AG04450 (cell line): ENCODE measurements around the gene DNPEP. TPM values are rescaled to one million over a fixed set of nuclear protein-coding genes. Genes with fewer than 3 reads are reported as not detected.

Source experiments
- CTCF ChIA-PET: fragments of 300-600, 350-600 bp; formaldehyde crosslinking; extraction: SDS; loops from one replicate; lab custom pipeline; 2022; ENCODE audit warnings: antibody characterized with exemption, inconsistent platforms; lab: Charles Lee
- POLR2A ChIA-PET: fragments of 350-600 bp; formaldehyde crosslinking; extraction: SDS; loops from one replicate; lab custom pipeline; 2021; ENCODE audit warnings: antibody characterized with exemption, inconsistent platforms; lab: Yijun Ruan, JAX
- DNase-seq: peaks from one replicate; pipeline ENCODE4 v3.0.0-alpha.2; 2011; ENCODE audit warnings: low read depth, low spot score
- H3K27ac ChIP-seq: one replicate; pipeline ENCODE4 v1.5.1; 2012; ENCODE audit warnings: low read depth, low read length, control low read depth
- H3K27me3 ChIP-seq: one replicate; pipeline ENCODE4 v1.6.0; 2012; ENCODE audit warnings: low read length; ENCODE audit not compliant: control insufficient read depth, insufficient read depth
- H3K4me3 ChIP-seq: 2 replicates; pipeline ENCODE4 v1.5.1; 2011; ENCODE audit warnings: mild to moderate bottlenecking, low read depth, low read length, control low read depth
- H3K9me3 ChIP-seq: 2 replicates; pipeline ENCODE4 v1.5.1; 2012; ENCODE audit warnings: low read length; ENCODE audit not compliant: control insufficient read depth, insufficient read depth
- polyA plus RNA-seq: library from polyadenylated mRNA; depleted of rRNA; stranded (reverse); fragments of >200 nt; gene quantifications from 2 replicates; pipeline ENCODE4 v1.2.3, GENCODE V29; 2011
- TF ChIP-seq, protein P1 (sequence below): IDR thresholded peaks from 2 replicates; pipeline ENCODE4 v1.5.1; 2011; ENCODE audit warnings: low read depth, low read length, control low read depth, inconsistent platforms

DNPEP gene
- polyA plus RNA-seq, 1 experiment = 41.5 TPM

DNA sequence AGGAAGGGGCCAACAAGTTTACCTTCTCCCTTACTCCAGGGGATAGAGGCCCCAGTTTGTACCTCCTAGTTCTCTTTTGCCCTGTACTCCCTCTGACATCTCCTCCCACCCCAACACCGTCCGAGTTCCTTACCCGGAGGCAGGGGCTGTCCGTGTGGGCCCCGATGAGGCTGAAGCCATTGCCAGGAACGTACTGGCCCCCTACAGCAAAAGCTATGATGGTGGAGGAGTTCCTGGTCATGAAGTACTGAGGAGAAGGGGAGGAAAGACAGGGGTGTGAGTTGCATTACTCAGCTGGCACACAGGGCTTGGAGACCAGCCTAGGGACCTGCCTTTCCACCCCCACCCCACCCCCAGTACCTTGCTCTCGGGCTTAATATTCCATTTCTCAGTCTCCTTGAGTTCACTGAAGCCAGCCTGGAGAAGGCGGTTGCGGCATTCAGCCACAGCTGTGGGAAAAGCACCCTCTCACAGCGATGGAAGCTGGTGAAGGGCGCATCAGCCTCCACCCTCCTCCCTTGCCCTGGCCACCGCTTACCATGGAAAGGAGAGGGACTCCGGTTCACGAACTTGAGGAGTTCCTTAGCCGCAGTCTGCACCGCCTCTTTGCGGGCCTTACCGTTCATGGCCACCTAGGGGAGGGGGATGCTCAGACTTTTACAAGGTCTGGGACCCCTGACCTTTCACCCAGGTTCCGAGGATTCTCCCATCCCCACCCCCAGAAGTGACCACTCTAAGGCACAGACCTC, 1.0 kb downstream of the DNPEP start:
- H3K27ac ChIP-seq = peak overlapping the region; percentile 96
- ChIA-PET CTCF (interaction anchor here (1.4 to 6.8 kb wide), 2 partner anchors 23 to 143 kb away, joined by 3 to 61 read pairs; no protein-coding TSS in a partner anchor), POLR2A (interaction anchor here (1.1 to 1.5 kb wide), 5 partner anchors 11 to 112 kb away, joined by 3 to 14 read pairs (median 6); partner anchors contain the start of genes DNAJB2 and GMPPA)
- H3K9me3 ChIP-seq = no peaks in the 10 kb centered on the region; the same call in 1 of the 2 replicates
- H3K27me3 ChIP-seq = peaks cover 4% of the 10 kb centered on the region
- TF ChIP-seq, protein P1, sequence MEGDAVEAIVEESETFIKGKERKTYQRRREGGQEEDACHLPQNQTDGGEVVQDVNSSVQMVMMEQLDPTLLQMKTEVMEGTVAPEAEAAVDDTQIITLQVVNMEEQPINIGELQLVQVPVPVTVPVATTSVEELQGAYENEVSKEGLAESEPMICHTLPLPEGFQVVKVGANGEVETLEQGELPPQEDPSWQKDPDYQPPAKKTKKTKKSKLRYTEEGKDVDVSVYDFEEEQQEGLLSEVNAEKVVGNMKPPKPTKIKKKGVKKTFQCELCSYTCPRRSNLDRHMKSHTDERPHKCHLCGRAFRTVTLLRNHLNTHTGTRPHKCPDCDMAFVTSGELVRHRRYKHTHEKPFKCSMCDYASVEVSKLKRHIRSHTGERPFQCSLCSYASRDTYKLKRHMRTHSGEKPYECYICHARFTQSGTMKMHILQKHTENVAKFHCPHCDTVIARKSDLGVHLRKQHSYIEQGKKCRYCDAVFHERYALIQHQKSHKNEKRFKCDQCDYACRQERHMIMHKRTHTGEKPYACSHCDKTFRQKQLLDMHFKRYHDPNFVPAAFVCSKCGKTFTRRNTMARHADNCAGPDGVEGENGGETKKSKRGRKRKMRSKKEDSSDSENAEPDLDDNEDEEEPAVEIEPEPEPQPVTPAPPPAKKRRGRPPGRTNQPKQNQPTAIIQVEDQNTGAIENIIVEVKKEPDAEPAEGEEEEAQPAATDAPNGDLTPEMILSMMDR = no peak
- DNase-seq = no peak
- peak overlapping the region; percentile 90 for H3K4me3 ChIP-seq

DNA sequence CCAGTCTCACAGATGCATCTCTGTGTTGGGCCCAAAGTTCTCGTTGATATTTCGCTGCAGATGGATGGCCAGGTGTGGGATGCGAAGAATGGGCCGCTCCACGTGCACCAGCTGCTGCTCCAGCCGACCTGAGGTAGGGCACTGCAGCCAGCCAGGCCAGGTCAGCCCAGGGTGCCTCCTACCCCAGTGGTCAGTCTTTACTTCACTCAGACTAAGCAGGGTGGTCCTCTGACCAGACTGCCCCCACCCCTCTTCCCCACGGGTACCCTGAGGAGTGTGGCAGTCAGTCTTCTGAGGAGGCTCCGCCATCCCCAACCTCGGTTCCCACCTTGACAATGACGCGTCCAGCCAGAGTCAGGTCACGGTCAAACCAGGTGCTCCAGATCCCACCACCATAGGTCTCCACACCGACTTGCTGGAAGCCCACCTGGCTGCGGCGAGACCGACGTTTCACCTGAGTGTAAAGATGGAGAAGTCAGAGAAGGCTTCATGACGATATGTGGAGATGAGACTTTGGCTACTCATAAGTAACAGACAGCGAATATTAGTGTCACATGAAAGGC, 1.7 kb downstream of the DNPEP start:
- no peak overlapping the region for H3K27ac ChIP-seq
- CTCF ChIA-PET = no interaction called here

DNA sequence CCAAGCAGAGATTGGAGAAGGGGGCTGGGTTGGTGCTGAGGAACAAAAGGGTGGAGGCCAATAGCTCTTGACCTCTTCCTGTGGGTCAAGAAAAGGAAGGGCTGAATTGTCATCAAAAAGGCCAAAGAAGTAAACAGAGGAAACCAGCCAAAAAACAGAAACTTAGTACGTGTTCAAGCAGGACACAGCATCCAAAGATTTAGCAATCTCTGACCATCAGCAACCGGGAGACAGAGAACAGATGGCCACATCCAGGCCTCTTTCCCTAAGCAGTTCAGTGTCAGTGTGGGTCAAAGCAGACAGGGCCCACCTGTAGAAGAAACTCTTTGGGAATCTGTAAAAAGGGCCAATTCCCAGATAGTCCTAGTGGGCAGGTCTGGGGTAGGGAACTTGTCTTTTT, 2.9 kb downstream of the DNPEP start:
- Histone ChIP-seq H3K27ac (no peak overlapping the region), H3K4me3 (no peak overlapping the region), H3K27me3 (no peaks in the 10 kb centered on the region), H3K9me3 (no peaks in the 10 kb centered on the region; the same call in 1 of the 2 replicates)
- CTCF ChIA-PET = no interaction called here
- TF ChIP-seq, protein P1 = no peak
- no peak for DNase-seq
- POLR2A ChIA-PET = interaction anchor here (0.5 to 0.8 kb wide), 2 partner anchors 16 to 168 kb away, joined by 4 read pairs; no protein-coding TSS in a partner anchor

More for the DNA sequence above, 1.7 kb downstream of the DNPEP start:
- no peak for DNase-seq
- TF ChIP-seq, protein P1 = no peak
- peaks cover 3% of the 10 kb centered on the region for H3K27me3 ChIP-seq
- POLR2A ChIA-PET = interaction anchor here (1.1 kb wide), 1 partner anchor 10 kb away, joined by 3 read pairs; no protein-coding TSS in a partner anchor
- H3K4me3 ChIP-seq = no peak overlapping the region
- no peaks in the 10 kb centered on the region; the same call in 1 of the 2 replicates for H3K9me3 ChIP-seq

DNA sequence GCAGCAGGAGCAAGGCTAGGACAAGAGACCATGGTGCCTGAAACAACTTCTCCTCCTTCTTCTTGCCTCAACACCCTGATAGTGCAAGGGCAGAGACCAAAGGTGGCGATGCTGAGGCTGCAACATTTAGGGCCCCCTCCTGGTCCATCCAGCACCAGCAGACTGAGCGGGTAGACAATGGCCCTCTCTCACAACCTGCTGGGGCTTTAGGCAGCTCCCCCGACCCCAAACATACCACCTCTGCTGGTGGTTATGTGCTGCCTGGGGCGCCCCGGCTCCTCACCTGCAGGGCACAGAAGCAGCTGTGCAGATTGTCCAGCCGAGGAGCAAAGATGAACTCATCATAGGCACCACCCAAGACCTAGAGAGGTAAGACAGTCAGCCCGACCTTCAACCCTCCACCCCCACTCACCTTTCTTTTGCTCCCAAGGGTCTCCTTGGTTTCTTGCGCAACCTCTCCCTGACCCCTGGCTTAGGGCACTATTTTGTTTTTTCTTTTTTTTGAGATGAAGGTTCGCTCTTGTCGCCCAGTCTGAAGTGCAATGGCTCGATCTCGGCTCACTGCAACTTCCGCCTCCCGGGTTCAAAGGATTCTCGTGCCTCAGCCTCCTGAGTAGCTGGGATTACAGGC, 3.5 kb downstream of the DNPEP start:
- DNase-seq = no peak
- ChIA-PET CTCF (interaction anchor here (1.3 to 1.5 kb wide), 2 partner anchors 89 to 146 kb away, joined by 3 to 6 read pairs; no protein-coding TSS in a partner anchor), POLR2A (interaction anchor here (0.5 to 0.8 kb wide), 2 partner anchors 15 to 167 kb away, joined by 4 read pairs; no protein-coding TSS in a partner anchor)
- Histone ChIP-seq H3K4me3 (no peak overlapping the region), H3K9me3 (no peaks in the 10 kb centered on the region; the same call in 1 of the 2 replicates), H3K27me3 (no peaks in the 10 kb centered on the region), H3K27ac (no peak overlapping the region)
- TF ChIP-seq, protein P1 = no peak
